ENCODE results near the gene KCNA3. TPM values are rescaled to one million over a fixed set of nuclear protein-coding genes. Genes with fewer than 3 reads are reported as not detected.

The KCNA3 gene
- total and polyA plus RNA-seq, 2 of the 8 experiments (the other 6 are each of a cell fraction or from before 2014, with no cell fraction given), result 0.95 to 1.1 TPM

DNA sequence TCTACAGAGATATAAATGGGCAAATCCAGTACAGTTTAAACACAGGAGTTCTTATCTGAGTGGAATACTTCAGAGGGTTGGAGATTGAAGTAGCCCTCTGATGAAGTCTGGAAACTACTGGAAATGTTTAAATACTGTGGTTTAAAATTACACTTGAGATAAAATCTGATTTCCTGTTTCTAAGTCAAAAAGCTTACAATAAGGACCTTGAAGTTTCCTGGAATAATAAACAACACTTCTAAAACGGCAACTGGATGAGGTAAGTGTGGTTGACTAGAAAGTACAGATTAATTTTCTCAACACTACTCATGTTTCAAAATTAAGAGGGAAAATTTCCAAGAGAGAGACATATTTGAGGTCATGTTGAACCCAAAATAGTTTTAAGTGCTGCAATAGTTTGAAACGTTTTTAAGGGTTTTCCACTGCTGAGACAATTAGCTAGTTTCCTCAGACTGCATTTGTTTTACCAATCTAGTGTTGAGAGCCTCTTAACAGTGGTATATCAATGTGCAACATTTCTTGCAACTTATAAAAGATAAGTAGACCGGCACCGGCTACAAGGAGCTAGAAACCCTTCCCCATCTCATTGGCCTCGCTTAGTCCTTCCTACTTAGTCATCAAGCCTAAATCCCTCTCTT is 27.4 kb downstream of the KCNA3 start:
- no peak overlapping the region for H3K27ac ChIP-seq (ENCODE audit: low read depth, low read length)
- H3K23me2 ChIP-seq (ENCODE audit: low read depth, low read length), result no peaks in the 10 kb centered on the region
- H4K91ac ChIP-seq (replicated peaks; ENCODE audit: insufficient read length, low read length), result no peak overlapping the region
- no peak overlapping the region for H2BK15ac ChIP-seq (ENCODE audit: low read length)
- H2BK120ac ChIP-seq (replicated peaks; ENCODE audit: low read depth, low read length), result no peak overlapping the region
- H3K4me3 ChIP-seq (ENCODE audit: extremely low read depth in 1 of 4, insufficient read depth in 2 of 4, low read depth in 3 of 4, low read length in 4 of 4), result no peak overlapping the region
- no peaks in the 10 kb centered on the region for H3K79me1 ChIP-seq (ENCODE audit: low read depth, low read length)
- FAIRE-seq (no peak), DNase-seq (ENCODE audit: low read depth in 1 of 2, low spot score in 2 of 2) (no peak)
- H3K27me3 ChIP-seq (replicated peaks in 1 of 4; ENCODE audit: control insufficient read depth in 3 of 4, extremely low read depth in 1 of 4, insufficient read depth in 3 of 4, low read length in 3 of 4), result no peaks in the 10 kb centered on the region
- no peak overlapping the region for H4K5ac ChIP-seq (ENCODE audit: insufficient read length, low read depth, low read length)
- H3K9ac ChIP-seq (replicated peaks in 1 of 4; ENCODE audit: extremely low read depth in 1 of 4, low read depth in 3 of 4, low read length in 3 of 4), result no peak overlapping the region
- no peaks in the 10 kb centered on the region for H4K20me1 ChIP-seq (replicated peaks in 1 of 2; ENCODE audit: control insufficient read depth in 1 of 2, insufficient read depth in 2 of 2, low read length in 2 of 2)
- no peaks in the 10 kb centered on the region for H3K36me3 ChIP-seq (ENCODE audit: control insufficient read depth in 2 of 4, insufficient read depth in 4 of 4, low read length in 3 of 4)
- no peak overlapping the region for H2BK12ac ChIP-seq (ENCODE audit: low read depth, low read length)
- no peak overlapping the region for H3K18ac ChIP-seq (ENCODE audit: extremely low read depth, low read length)
- CTCF ChIA-PET (ENCODE audit: partially characterized antibody), result interaction anchor here (0.6 to 10.8 kb wide), 8 partner anchors 9 to 209 kb away, joined by 3 to 79 read pairs (median 4); no protein-coding TSS in a partner anchor
- H2AK5ac ChIP-seq (ENCODE audit: low read depth, low read length), result no peak overlapping the region
- no peaks in the 10 kb centered on the region for H3K4me1 ChIP-seq (replicated peaks in 1 of 4; ENCODE audit: control insufficient read depth in 3 of 4, insufficient read depth in 4 of 4, low read length in 3 of 4)
- H2BK5ac ChIP-seq (ENCODE audit: low read depth, low read length), result no peak overlapping the region
- no peaks in the 10 kb centered on the region for H3K79me2 ChIP-seq (ENCODE audit: control insufficient read depth in 1 of 2, insufficient read depth in 2 of 2, low read length in 2 of 2)
- no peak overlapping the region for H3K4ac ChIP-seq (replicated peaks; ENCODE audit: insufficient read length, low read depth, low read length)
- no peak overlapping the region for H2AFZ ChIP-seq (ENCODE audit: low read length)
- H3K9me3 ChIP-seq (ENCODE audit: insufficient read depth in 2 of 2, low read depth in 1 of 2, low read length in 1 of 2), result no peaks in the 10 kb centered on the region
- WGBS, 2 experiments (ENCODE audit: extremely low coverage in 1 of 2, insufficient coverage in 1 of 2, insufficient read length in 1 of 2, insufficient replicate concordance in 2 of 2, low coverage in 1 of 2, low lambda C conversion rate in 2 of 2, missing lambda C conversion rate in 1 of 2), result 92% methylated on average over 5 of the region's 5 CpGs; no CpG with 5 or more reads in 1 of the 2 experiments
- no peak overlapping the region for H3K14ac ChIP-seq (ENCODE audit: insufficient read length)
- H3K56ac ChIP-seq (replicated peaks; ENCODE audit: insufficient read length, low read depth, low read length), result no peak overlapping the region
- POLR2A ChIA-PET (ENCODE audit: partially characterized antibody), result no interaction called here
- H3K23ac ChIP-seq (ENCODE audit: insufficient read length), result no peak overlapping the region
- TF ChIP-seq ZNF274 (IDR thresholded peaks at IDR 0.05; ENCODE audit: borderline replicate concordance, extremely low read depth, low read length) (no peak), ASH2L (IDR thresholded peaks at IDR 0.05; ENCODE audit: low read length) (no peak), CREB1 (IDR thresholded peaks at IDR 0.05) (no peak), POLR2AphosphoS5 (IDR thresholded peaks at IDR 0.05; ENCODE audit: low read depth, low read length) (no peak), CHD1 (IDR thresholded peaks at IDR 0.05; ENCODE audit: low read depth, low read length) (no peak), SUZ12 (IDR thresholded peaks at IDR 0.05; ENCODE audit: low read length) (no peak)
- H4K8ac ChIP-seq (ENCODE audit: extremely low read depth, insufficient read depth, low read length), result no peak overlapping the region
- H2BK20ac ChIP-seq (ENCODE audit: low read length), result no peak overlapping the region
- no peak overlapping the region for H3K4me2 ChIP-seq (ENCODE audit: insufficient read depth in 1 of 2, low read depth in 2 of 2, low read length in 2 of 2)
